Liver (tissue), 9 donors: ENCODE data around the gene BRICD5. TPM values are rescaled to one million over a fixed set of nuclear protein-coding genes. Genes with fewer than 3 reads are reported as not detected.

Experiments
- DNase-seq: peaks from one replicate; pipeline ENCODE4 v3.0.0-alpha.2; 2017; ENCODE audit warnings: low spot score
- H3K27ac ChIP-seq, 2 donors: one replicate each; pipeline ENCODE4 v1.7.0; 2013; ENCODE audit warnings: inconsistent platforms in 2 of 2, low read length in 2 of 2, control low read depth in 1 of 2, low read depth in 1 of 2, mild to moderate bottlenecking in 1 of 2
- H3K27me3 ChIP-seq, 4 donors: one replicate each; pipeline versions ENCODE4 v1.6.1 to v1.7.0; 2013; ENCODE audit warnings: low read length in 3 of 4, inconsistent platforms in 1 of 4, mild to moderate bottlenecking in 1 of 4, moderate library complexity in 1 of 4; ENCODE audit not compliant: control insufficient read depth in 4 of 4, insufficient read depth in 4 of 4
- H3K36me3 ChIP-seq, 4 donors: one replicate each; pipeline versions ENCODE4 v1.6.1 to v1.7.0; 2013; ENCODE audit warnings: low read length in 3 of 4, mild to moderate bottlenecking in 3 of 4, low read depth in 1 of 4, moderate library complexity in 1 of 4; ENCODE audit not compliant: control insufficient read depth in 4 of 4, insufficient read depth in 3 of 4
- H3K4me1 ChIP-seq, 4 donors: one replicate each; pipeline versions ENCODE4 v1.6.1 to v1.7.0; 2013; ENCODE audit warnings: low read length in 3 of 4, mild to moderate bottlenecking in 3 of 4, moderate library complexity in 1 of 4; ENCODE audit not compliant: control insufficient read depth in 4 of 4, insufficient read depth in 4 of 4
- H3K4me3 ChIP-seq, 3 donors: one replicate each; pipeline versions ENCODE4 v1.6.1 to v1.7.0; 2013; ENCODE audit warnings: low read length in 3 of 3, control low read depth in 1 of 3, low read depth in 1 of 3, mild to moderate bottlenecking in 1 of 3
- H3K9ac ChIP-seq, 2 donors: one replicate each; pipeline ENCODE4 v1.7.0; 2013; ENCODE audit warnings: low read length in 2 of 2, mild to moderate bottlenecking in 2 of 2, moderate library complexity in 2 of 2, control low read depth in 1 of 2, low read depth in 1 of 2
- H3K9me3 ChIP-seq, 4 donors: one replicate each; pipeline versions ENCODE4 v1.6.1 to v1.7.0; 2013; ENCODE audit warnings: low read length in 3 of 4; ENCODE audit not compliant: control insufficient read depth in 4 of 4
- EGR1 ChIP-seq, 2 donors: IDR thresholded peaks; 2 replicates each; pipeline ENCODE4 v1.6.1; 2016 to 2018; ENCODE audit warnings: antibody characterized with exemption in 2 of 2, low read depth in 2 of 2
- FOXA1 ChIP-seq: IDR thresholded peaks from 2 replicates; pipeline ENCODE4 v1.6.1; 2016; ENCODE audit warnings: antibody characterized with exemption
- GABPA ChIP-seq, 2 donors: IDR thresholded peaks in 1 of 2; conservative IDR thresholded peaks in 1 of 2; 2 replicates each; pipeline ENCODE4 v1.6.1; 2016; ENCODE audit warnings: antibody characterized with exemption in 2 of 2, mild to moderate bottlenecking in 1 of 2, moderate library complexity in 1 of 2
- HNF4A ChIP-seq, 2 donors: conservative IDR thresholded peaks; 2 replicates each; pipeline ENCODE4 v1.6.1; 2016; ENCODE audit warnings: antibody characterized with exemption in 2 of 2, mild to moderate bottlenecking in 2 of 2
- JUND ChIP-seq, 2 donors: IDR thresholded peaks; 2 replicates each; pipeline ENCODE4 v1.6.1; 2016; ENCODE audit warnings: antibody characterized with exemption in 2 of 2
- NR2F2 ChIP-seq: IDR thresholded peaks from 2 replicates; pipeline ENCODE4 v1.6.1; 2016; ENCODE audit warnings: antibody characterized with exemption
- RXRA ChIP-seq, 2 donors: IDR thresholded peaks; 2 replicates each; pipeline ENCODE4 v1.6.1; 2017 to 2018; ENCODE audit warnings: antibody characterized with exemption in 2 of 2, mild to moderate bottlenecking in 1 of 2
- SP1 ChIP-seq: IDR thresholded peaks from 2 replicates; pipeline ENCODE4 v1.6.1; 2018; ENCODE audit warnings: antibody characterized with exemption, mild to moderate bottlenecking
- YY1 ChIP-seq: IDR thresholded peaks from 2 replicates; pipeline ENCODE4 v1.6.1; 2016; ENCODE audit warnings: antibody characterized with exemption, mild to moderate bottlenecking
- WGBS: extraction: QIAGEN DNeasy Blood & Tissue Kit; methylation state at CpG from one replicate; pipeline ENCODE4 v1.1.7; 2013; 5-methylcytosine and 5-hydroxymethylcytosine counted together
- polyA plus RNA-seq, 2 donors: library from polyadenylated mRNA; stranded (reverse) in 1 of 2; unstranded in 1 of 2; fragments of 200-250 nt in 1 of 2; fragments of >200 nt in 1 of 2; fragmentation: Nextera tagmentation in 1 of 2; extraction: Ambion mirVana in 1 of 2; gene quantifications; one replicate each; pipeline versions ENCODE4 v1.2.1 to v1.2.3, GENCODE V29; 2013 to 2015
- total RNA-seq, 2 donors: library from RNA; depleted of rRNA; stranded (reverse); fragments of >200 nt; gene quantifications; one replicate each; pipeline ENCODE4 v1.2.3, GENCODE V29; 2014
- TF ChIP-seq, protein P1 (sequence below): IDR thresholded peaks from 2 replicates; pipeline ENCODE4 v1.6.1; 2016; ENCODE audit warnings: antibody characterized with exemption
- TF ChIP-seq, protein P2 (sequence below): IDR thresholded peaks from 2 replicates; pipeline ENCODE4 v1.6.1; 2016; ENCODE audit warnings: antibody characterized with exemption, mild to moderate bottlenecking
- TF ChIP-seq, protein P3 (sequence below): fragments of 150-350 bp; IDR thresholded peaks from 2 replicates; pipeline ENCODE4 v1.5.1; 2017; ENCODE audit warnings: improper control_type of control experiment, low read depth, low read length; ENCODE audit not compliant: missing input control
- TF ChIP-seq, protein P4 (sequence below): IDR thresholded peaks from 2 replicates; pipeline ENCODE4 v1.6.1; 2016; ENCODE audit warnings: antibody characterized with exemption
- donor health status: healthy.
- donor health status: healthy.
- donor health status: healthy.
- donor health status: healthy.
- donor health status: healthy.

Gene BRICD5
- total and polyA plus RNA-seq, 4 donors: 0.26 to 1.9 (median 1.4) TPM

DNA sequence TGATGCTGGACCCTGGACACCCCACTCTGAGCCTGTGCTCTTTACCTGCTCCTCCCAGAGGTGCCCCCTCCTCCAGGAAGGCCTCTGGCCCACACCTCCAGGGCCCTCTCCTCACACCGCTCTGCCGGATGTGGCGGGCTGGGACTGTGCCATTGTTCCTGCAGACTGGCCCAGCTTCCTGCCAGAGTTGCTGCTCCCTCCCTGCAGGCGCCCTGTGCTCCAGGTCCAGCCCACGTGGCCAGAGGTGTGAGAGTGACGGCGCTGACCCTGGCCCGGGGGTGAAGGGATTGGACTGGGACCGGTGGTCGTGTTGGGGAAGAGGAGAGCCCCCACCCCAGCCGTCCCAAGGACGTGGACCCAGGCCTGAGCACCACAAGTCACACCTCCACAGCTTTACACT lies 18.4 kb upstream of the BRICD5 start:
- DNase-seq: no peak

DNA sequence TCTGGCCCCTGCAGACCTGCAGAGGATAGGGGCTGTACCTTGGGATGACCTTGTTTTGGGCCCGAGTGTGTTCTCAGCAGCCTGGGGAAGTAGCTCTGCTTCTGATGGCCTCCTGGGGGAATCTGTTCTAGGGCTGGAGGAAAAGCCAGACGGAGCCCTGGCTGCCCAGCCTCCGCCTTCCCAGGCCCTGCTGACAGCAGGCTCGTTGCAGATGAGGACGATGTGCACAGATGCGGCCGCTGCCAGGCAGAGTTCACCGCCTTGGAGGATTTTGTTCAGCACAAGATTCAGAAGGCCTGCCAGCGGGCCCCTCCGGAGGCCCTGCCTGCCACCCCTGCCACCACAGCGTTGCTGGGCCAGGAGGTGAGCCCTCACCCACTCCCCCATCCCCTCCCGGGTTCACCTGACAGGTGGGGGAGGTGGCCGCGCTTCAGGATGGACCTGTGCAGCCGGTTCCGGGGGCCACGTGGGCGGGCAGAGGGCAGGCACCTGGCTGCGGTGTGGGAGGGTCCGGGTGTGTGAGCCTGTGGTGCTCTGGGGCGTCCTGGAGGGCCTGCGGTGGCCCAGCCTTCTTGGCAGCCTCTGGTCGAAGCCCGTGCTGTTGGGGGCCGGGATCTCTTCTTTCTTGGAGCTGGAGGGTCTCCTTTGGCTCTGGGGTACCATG lies 17.6 kb upstream of the BRICD5 start:
- Histone ChIP-seq H3K27ac (no peak overlapping the region), H3K9me3 (no peaks in the 10 kb centered on the region), H3K4me1 (peaks cover 10 to 33% (median 25%) of the 10 kb centered on the region in 4 donors), H3K9ac (no peak overlapping the region), H3K4me3 (no peak overlapping the region), H3K27me3 (no peaks in the 10 kb centered on the region), H3K36me3 (peaks cover 0 to 43% (median 21%) of the 10 kb centered on the region in 4 donors)
- WGBS: 94% methylated on average over 25 of the region's 25 CpGs
- no peak for TF ChIP-seq GABPA (IDR thresholded peaks at IDR 0.05 in 1 of 2, conservative IDR thresholded peaks at IDR 0.05 in 1 of 2)
- no peak for TF ChIP-seq JUND (IDR thresholded peaks at IDR 0.05)
- TF ChIP-seq, protein P1, sequence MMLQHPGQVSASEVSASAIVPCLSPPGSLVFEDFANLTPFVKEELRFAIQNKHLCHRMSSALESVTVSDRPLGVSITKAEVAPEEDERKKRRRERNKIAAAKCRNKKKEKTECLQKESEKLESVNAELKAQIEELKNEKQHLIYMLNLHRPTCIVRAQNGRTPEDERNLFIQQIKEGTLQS: no peak
- TF ChIP-seq, protein P2, sequence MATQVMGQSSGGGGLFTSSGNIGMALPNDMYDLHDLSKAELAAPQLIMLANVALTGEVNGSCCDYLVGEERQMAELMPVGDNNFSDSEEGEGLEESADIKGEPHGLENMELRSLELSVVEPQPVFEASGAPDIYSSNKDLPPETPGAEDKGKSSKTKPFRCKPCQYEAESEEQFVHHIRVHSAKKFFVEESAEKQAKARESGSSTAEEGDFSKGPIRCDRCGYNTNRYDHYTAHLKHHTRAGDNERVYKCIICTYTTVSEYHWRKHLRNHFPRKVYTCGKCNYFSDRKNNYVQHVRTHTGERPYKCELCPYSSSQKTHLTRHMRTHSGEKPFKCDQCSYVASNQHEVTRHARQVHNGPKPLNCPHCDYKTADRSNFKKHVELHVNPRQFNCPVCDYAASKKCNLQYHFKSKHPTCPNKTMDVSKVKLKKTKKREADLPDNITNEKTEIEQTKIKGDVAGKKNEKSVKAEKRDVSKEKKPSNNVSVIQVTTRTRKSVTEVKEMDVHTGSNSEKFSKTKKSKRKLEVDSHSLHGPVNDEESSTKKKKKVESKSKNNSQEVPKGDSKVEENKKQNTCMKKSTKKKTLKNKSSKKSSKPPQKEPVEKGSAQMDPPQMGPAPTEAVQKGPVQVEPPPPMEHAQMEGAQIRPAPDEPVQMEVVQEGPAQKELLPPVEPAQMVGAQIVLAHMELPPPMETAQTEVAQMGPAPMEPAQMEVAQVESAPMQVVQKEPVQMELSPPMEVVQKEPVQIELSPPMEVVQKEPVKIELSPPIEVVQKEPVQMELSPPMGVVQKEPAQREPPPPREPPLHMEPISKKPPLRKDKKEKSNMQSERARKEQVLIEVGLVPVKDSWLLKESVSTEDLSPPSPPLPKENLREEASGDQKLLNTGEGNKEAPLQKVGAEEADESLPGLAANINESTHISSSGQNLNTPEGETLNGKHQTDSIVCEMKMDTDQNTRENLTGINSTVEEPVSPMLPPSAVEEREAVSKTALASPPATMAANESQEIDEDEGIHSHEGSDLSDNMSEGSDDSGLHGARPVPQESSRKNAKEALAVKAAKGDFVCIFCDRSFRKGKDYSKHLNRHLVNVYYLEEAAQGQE: no peak
- TF ChIP-seq FOXA1: no peak
- TF ChIP-seq NR2F2: no peak
- no peak for TF ChIP-seq RXRA (IDR thresholded peaks at IDR 0.05)
- no peak for TF ChIP-seq YY1
- TF ChIP-seq SP1: no peak
- TF ChIP-seq, protein P3, sequence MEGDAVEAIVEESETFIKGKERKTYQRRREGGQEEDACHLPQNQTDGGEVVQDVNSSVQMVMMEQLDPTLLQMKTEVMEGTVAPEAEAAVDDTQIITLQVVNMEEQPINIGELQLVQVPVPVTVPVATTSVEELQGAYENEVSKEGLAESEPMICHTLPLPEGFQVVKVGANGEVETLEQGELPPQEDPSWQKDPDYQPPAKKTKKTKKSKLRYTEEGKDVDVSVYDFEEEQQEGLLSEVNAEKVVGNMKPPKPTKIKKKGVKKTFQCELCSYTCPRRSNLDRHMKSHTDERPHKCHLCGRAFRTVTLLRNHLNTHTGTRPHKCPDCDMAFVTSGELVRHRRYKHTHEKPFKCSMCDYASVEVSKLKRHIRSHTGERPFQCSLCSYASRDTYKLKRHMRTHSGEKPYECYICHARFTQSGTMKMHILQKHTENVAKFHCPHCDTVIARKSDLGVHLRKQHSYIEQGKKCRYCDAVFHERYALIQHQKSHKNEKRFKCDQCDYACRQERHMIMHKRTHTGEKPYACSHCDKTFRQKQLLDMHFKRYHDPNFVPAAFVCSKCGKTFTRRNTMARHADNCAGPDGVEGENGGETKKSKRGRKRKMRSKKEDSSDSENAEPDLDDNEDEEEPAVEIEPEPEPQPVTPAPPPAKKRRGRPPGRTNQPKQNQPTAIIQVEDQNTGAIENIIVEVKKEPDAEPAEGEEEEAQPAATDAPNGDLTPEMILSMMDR: no peak
- TF ChIP-seq, protein P4, sequence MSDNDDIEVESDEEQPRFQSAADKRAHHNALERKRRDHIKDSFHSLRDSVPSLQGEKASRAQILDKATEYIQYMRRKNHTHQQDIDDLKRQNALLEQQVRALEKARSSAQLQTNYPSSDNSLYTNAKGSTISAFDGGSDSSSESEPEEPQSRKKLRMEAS: no peak
- no peak for TF ChIP-seq EGR1 (IDR thresholded peaks at IDR 0.05; ENCODE audit: low read depth in 2 of 2)
- no peak for DNase-seq

More for the DNA sequence above, 18.4 kb upstream of the BRICD5 start:
- TF ChIP-seq HNF4A (conservative IDR thresholded peaks at IDR 0.05) (no peak), EGR1 (IDR thresholded peaks at IDR 0.05; ENCODE audit: low read depth in 2 of 2) (no peak)
- TF ChIP-seq, protein P4: no peak
- H3K4me3 ChIP-seq: no peak overlapping the region
- no peak overlapping the region for H3K27ac ChIP-seq
- no peaks in the 10 kb centered on the region for H3K9me3 ChIP-seq
- no peak overlapping the region for H3K9ac ChIP-seq
- no peaks in the 10 kb centered on the region for H3K27me3 ChIP-seq
- peaks cover 0 to 51% (median 26%) of the 10 kb centered on the region in 4 donors for H3K36me3 ChIP-seq
- 90% methylated on average over 12 of the region's 12 CpGs for WGBS
- peaks cover 10 to 30% (median 24%) of the 10 kb centered on the region in 4 donors for H3K4me1 ChIP-seq
